Stimulated activated CD8-positive, alpha-beta memory T cell treated with anti-CD3 and anti-CD28 coated beads, Interleukin-7, amount 100 ng/mL, for 48 hours (primary cell): ENCODE measurements around the gene SLC38A8.
A peak's percentile ranks its signal among the peaks of the same experiment; 100 is the strongest.

Experiments
- DNase-seq, 2 donors: peaks; one replicate each; pipeline ENCODE4 v3.0.0-alpha.2; 2020; ENCODE audit warnings: low read depth in 1 of 2; ENCODE audit errors: extremely low read depth in 1 of 2

Gene SLC38A8

DNA sequence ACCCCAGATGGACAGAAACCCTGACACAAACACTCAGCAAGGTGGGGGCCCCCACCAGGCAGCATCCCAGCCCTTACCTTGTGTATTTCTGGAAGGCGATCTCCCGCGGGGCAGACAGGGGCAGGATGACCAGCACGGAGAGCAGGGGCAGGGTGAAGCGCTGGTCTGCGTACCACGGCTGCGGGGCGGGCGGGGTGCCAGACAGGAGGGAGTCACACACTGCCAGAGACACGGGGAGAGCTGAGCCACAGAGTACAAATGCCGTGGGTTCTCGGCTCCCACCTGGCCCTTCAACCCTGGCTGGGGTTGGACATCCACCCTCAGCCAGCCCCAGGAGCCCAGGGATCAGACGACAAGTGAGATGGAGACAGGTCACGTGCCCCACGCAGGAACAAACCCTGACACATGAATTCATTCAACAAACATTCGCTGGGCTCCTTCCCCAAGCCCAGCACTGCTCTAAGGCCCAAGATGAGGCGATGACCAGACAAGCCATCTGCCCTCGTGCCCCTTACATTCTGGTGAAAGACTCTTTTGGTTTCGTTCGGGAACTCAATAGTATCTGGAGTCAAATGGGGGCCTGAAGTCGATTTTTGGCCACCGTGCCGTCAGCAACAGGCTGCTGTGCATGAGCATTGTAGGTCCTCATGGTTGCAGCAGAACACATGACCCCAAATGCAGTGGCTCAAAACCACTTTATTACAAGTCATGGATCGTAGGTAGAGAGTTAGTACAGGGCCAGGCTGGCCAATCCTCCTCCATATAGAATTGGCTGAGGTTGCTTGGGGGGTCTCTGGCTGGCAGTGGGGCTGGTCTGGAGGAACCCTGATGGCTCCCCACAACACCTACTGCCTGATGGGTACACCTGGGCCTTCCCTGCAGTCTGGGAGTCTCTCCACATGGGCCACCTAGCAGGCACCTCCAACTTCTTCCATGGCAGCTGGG is 9.1 kb downstream of the SLC38A8 start:
- DNase-seq: no peak

GRCh38 chr16:84032458-84033178 is 10.0 kb downstream of the SLC38A8 start:
- no peak for DNase-seq

- DNase-seq: no peak
Observed at GRCh38 chr16:84031556-84031955, 11.0 kb downstream of the SLC38A8 start.

GRCh38 chr16:84029297-84030047 is 13.1 kb downstream of the SLC38A8 start:
- no peak for DNase-seq

- no peak for DNase-seq
Observed at GRCh38 chr16:84027625-84028024, 15.0 kb downstream of the SLC38A8 start.

DNA sequence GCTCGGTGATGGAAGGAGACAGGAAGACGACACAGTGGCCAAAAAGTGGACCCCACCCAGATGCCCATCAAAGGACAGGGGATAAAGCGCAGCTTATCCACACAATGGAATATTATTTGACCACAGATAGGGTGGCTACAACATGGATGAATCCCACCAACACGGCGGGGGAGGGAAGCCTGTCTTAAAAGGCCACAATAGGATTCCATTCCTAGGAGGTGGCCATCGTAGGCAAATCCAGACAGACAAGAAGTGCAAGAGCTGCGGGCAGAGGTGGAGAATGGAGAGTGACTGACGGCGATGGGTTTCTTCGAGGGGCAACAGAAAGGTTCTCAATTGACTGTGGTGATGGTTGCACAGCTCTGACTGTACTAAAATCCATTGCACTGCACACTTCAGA is 16.0 kb downstream of the SLC38A8 start:
- no peak for DNase-seq

DNA sequence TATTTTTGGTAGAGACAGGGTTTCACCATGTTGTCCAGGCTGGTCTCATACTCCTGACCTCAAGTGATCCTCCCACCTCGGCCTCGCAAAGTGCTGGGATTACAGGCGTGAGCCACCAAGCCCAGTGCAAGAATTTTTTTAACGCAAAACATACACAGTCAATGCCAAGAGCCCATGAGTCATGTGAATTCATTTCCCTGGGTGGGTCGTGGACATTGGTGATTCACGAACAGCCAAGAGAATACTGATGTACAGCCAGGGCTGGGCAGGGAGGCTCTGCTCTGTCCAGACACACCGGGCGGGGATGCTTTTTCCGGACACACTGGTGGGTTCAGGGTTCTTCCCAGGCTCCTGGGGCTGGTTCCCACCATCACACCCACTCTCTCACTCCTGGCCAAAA is 17.7 kb downstream of the SLC38A8 start:
- DNase-seq: no peak

- DNase-seq: no peak
Observed at GRCh38 chr16:84022644-84023043, 20.0 kb downstream of the SLC38A8 start.

GRCh38 chr16:84021488-84021887 is 21.1 kb downstream of the SLC38A8 start:
- DNase-seq: no peak

GRCh38 chr16:84020353-84020752 is 22.2 kb downstream of the SLC38A8 start:
- no peak for DNase-seq

GRCh38 chr16:84018710-84019109 is 23.9 kb downstream of the SLC38A8 start:
- no peak for DNase-seq

GRCh38 chr16:84016477-84016876 is 26.1 kb downstream of the SLC38A8 start:
- DNase-seq: no peak

DNA sequence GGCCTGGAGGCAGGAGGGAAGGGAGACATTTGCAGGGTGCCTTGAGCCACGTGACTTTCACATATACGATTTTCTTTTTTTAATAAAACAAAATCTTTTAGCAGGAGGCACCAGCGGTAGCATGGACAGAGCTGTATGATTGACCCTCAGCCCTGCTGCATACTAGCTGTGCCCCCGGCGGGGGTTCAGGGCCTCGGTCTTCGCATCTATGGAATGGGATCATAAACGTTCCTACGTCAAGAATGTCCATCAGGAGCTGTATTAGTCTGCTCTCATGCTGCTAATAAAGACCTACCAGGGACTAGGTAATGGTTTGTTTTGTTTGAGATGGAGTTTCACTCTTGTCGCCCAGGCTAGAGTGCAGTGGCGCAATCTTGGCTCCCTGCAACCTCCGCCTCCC is 27.2 kb downstream of the SLC38A8 start:
- no peak for DNase-seq

DNA sequence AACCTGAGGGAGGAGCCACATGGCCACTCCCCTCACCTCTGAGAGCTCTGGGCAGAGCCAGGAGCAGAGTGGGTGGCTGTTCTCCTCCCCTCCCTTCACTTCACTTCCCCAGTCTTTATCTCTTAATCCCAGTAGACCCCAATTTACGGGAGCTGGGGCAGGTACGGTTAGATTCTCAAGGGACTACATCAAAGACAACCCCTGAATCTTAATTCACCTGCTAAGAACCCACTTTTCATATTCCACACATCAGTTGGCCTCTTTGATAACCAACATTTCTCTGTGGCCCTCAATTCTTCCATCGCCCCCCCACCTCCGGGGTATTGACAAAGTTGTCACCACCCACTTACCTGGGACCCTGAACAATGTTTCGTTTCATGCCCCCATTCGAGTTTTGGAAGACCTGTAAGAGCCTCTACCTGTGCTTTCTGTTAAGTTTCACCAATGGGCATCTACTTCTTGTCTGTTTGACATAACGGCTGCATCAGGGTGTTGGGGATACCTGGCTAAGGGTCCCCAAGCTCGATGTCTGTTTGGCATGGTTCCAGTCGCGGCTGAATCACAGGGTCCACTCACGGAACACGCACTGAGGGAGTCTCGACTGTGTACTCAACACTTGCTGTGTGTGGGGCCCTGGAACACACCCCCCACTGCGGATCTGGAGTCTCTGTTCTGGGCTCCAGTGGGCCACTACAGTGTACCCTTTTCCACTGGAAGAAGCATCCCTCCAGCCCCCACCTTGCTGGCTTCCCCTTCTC is 27.8 kb downstream of the SLC38A8 start:
- no peak for DNase-seq

- peak; percentile 31 to 77 for DNase-seq
Observed at GRCh38 chr16:84013787-84014569, 28.6 kb downstream of the SLC38A8 start.

GRCh38 chr16:84009282-84009681 is 33.3 kb downstream of the SLC38A8 start:
- no peak for DNase-seq

DNA sequence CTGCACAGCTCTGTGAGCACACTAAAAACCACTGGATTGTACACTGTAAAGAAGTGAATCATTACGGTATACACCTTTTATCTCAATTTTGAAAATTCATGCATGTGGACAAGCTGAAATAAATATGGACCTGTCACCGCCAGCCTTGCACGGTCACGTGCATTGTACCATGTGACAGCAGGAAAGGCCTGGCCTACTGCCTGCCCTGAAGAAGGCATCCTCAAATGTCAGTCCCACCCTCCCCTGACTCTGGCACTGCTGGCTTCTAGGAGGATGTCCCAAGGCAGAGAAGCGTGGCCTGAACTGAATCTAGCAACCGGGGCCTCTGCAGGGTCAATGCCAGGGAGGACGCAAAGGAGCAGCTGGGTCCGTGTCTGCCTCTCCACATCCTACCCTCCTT is 34.6 kb downstream of the SLC38A8 start:
- no peak for DNase-seq

DNA sequence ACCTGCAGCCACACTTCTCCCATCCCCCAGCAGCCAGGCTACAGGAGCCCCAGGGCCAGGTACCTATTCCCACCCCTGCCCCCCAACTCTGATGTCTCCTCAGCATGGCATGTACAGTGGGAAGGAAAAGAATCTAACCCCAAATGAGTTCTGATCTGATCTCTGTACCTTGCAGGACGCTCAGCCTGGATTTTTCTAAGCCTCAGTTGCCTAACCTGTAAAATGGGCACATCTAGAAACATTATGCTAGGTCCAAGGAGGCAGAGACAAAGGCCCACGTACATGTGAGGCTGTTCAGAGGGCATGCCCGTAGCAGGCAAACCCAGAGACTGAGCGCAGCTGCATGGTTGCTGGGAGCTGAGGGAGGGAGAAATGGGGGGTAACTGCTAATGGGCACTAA is 35.1 kb downstream of the SLC38A8 start:
- DNase-seq: no peak

- no peak for DNase-seq
Observed at GRCh38 chr16:84005391-84005790, 37.2 kb downstream of the SLC38A8 start.

GRCh38 chr16:84004442-84004841 is 38.2 kb downstream of the SLC38A8 start:
- DNase-seq: no peak
